Dedifferentiated amniotic fluid mesenchymal stem cell (primary cell): ENCODE results near the gene NIP7.
"Not testable (repeated sequence)": the region's sequence is repeated elsewhere in the genome, so short reads cannot be mapped to it uniquely, and the experiment has no call there.

ENCODE experiments used
- DNase-seq: peaks from one replicate; pipeline ENCODE4 v3.0.0-alpha.2; 2016; ENCODE audit errors: extremely low spot score

The NIP7 gene

GRCh38 chr16:69339289-69340094, at the start of gene NIP7, which contains the start of gene COG8:
TSS of gene NIP7 (plus strand) at chr16:69339772. CDS start at chr16:69339830, 58 bp downstream.
TSS of gene COG8 (minus strand) at chr16:69339564. CDS start at chr16:69339552, 12 bp downstream.
- DNase-seq, result peak; percentile 99

DNA sequence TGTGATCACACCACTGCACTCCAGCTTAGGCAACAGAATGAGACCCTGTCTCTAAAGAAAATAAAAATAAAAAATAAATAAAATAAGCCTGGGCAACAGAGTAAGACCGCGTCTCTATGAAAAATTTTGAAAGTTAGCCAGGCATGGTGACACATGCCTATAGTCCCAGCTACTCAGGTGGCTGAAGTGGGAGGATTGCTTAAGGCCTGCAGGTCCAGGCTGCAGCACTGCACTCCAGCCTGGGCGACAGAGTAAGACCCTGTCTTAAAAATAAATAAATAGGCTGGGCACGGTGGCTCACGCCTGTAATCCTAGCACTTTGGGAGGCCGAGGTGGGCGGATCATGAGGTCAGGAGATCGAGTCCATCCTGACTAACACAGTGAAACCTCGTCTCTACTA, 47.9 kb upstream of the NIP7 start:
- DNase-seq, result not testable (repeated sequence)

GRCh38 chr16:69293401-69293800, 46.2 kb upstream of the NIP7 start:
- no peak for DNase-seq

DNA sequence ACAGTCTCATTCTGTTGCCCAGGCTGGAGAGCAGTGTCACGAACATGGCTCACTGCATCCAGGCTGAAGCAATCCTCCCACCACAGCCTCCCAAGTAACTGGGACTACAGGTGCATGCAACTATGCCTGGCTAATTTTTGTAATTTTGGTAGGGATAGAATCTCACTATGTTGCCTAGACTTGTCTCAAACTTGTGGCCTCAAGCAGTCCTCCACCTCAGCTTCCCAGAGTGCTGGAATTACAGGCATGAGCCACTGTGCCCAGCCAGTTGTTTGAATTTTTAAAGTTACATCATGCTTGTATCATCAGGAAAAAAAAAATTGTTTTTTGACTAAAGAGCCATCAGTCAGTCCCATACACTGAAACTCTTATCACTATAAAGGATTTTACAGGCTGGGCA, 45.5 kb upstream of the NIP7 start:
- DNase-seq, result no peak

DNA sequence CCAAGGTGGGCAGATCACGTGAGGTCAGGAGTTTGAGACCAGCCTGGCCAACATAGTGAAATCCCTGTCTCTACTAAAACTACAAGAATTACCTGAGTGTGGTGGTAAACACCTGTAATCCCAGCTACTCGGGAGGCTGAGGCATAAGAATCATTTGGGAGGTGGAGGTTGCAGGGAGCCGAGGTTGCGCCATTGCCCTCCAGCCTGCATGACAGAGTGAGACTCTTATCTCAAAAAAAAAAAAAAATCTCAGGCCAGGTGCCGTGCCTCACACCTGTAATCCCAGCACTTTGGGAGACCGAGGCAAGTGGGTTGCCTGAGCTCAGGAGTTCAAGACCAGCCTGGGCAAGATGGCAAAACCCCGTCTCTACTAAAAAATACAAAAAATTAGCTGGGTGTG, 42.8 kb upstream of the NIP7 start:
- DNase-seq, result not testable (repeated sequence)

DNA sequence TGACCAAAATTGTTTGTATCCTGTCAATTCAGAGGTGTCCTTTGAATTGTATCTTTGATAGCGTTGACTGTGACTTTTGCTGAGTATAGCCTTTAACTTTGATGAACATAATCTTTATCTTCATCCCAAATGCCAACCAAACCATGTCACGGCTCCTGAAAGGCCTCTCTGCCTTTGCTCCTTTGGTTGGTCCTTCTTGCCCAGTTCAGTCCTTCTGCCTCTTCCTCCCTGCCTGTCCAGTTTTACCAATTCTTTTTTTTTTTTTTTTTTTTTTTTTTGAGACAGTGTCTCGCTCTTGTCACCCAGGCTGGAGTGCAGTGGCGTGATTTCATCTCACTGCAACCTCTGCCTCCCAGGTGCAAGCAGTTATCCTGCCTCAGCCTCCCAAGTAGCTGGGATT, 41.3 kb upstream of the NIP7 start:
- no peak for DNase-seq

- no peak for DNase-seq
Observed at GRCh38 chr16:69301187-69301586, 38.4 kb upstream of the NIP7 start.

- DNase-seq, result no peak
Observed at GRCh38 chr16:69301861-69302260, 37.7 kb upstream of the NIP7 start.

GRCh38 chr16:69302301-69302700, 37.3 kb upstream of the NIP7 start:
- DNase-seq, result no peak

GRCh38 chr16:69306031-69306430, 33.5 kb upstream of the NIP7 start:
- DNase-seq, result peak; percentile 61

- no peak for DNase-seq
Observed at GRCh38 chr16:69307091-69307490, 32.5 kb upstream of the NIP7 start.

DNA sequence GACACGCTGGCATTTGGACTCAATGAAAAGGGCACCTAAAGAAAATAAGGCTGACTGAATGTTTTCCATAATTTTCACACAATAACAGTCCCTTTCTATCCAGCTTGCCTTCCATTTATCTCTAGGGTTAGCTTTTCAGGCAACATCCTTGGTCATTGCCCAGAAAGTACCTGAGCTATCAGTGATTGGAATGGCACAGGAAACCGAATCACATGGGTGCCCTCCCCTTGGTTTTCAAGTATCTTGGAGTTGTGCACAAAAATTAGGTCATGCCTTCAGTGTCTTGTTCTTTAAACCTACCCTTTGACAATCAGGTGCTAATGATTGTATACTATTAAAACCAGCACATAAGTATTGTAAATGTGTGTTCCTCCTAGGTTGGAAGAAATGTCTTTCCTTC, 31.7 kb upstream of the NIP7 start:
- no peak for DNase-seq

DNA sequence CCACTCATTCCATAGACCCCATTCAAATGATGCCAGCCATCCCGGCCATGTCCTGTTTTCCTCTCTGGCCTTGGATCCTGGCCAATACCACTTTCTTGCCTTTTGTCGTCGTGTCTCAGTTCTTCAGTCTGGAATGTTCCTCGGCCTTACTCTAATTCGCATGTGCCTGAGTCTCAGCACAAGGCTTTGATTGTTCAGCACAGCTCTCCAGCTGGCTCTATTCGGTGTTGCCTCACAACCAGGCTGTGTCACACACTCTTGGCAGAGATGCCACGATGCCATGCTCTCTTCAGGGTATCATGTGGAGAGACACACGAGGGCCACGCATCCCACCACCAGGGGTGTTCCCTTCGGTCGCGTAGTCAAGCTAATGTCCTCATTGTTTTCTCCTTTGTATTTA, 30.3 kb upstream of the NIP7 start:
- DNase-seq, result no peak

DNA sequence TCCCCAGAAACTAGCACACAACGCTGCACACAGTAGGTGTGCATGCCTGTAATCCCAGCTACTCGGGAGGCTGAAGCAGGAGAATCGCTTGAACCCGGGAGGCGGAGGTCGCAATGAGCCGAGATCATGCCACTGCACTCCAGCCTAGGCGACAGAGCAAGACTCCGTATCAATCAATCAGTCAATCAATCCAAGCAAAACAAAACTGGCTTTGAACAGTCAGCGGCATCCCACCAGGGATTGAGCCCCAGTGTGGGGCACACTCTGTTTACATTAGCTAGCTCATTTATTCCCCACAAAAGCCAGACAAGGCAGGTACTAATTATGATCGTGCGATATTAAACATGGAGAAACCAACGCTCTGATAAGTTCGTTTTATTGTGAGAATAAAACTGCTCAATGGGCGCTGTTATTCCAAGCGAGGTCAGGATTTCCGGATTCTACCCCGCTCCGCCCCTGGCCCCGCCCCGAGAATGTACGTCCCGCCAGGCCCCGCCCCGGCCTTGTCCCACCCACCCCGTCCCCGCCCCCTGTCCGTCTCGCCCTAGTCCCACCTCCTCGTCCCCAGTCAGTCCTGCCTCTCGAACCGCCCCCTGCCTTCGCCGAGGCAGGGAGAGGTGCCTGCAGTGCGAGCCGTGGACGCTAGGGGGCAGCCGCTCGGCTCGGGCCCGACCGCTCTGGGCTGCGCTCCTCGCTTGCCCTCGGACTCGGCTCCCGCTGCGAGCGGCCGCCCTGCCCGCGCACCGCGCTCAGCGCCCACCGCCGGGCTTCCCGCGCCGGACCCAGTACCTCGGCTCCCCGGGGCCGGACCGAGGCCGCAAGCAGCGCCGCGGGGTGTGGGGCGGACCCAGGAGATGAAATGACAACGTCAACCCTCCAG, 28.7 kb upstream of the NIP7 start, which contains the start of gene VPS4A:
Gene VPS4A (plus strand): TSS at position 698 of the 880 bp plus-strand sequence. CDS start 162 bp downstream, at position 860.
- peak; percentile 93 for DNase-seq

DNA sequence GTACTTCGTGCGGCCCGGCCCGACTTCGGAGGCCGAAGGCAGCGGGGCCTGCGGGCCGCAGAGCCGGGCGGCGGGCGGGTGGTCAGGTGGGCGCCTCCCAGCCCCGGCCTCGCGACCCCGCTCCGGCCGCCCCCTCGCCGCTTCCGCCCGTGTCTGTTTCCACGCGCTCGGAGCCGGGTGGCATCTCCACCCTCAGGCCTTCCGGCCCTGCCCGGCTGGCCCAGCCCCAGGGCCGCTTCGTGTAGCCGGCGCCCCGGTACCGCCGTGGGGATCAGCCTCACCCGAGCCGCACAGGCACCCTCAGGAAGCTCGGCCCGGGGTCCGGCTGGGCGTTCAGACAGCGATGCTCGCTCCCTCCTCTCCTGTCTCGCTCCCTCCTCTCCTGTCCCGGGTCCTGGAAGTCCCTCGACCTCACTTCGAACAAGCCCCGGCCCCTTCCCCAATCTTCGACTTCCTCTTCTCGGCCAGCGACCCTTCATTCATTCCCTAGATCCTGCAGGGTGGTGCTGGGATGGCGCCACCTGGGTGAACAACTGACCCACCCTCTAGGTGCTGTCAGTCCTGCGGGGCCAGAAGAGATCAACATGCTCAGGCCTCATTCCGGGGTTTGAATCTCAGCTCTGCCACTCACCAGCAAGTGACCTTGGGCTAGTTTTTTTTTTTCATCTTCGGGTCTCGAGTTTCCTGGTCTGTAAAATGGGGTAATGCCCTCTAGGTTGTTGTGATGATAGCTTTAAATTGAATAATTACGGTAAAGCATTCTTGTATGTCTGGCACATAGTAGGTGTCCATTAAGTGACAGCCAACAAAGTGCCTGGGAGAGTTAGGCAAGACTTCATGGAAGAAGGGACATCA, 27.8 kb upstream of the NIP7 start:
- no peak for DNase-seq

DNA sequence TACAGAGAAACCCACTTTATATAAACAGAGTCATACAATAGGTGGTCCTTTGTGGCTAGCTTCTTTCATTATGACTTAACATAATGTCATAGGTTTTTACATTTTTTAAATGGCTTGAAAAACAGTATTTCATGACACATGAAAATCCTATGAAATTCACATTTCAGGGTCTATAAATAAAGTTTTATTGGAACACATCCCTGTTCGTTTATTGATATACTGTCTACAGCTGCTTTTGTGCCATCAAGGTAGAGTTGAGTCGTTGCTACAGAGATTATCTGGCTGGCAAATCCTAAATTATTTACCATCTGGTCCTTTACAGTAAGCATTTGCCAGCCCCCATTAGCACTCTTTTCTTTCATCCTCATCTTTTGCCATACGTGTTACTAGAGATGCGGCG, 26.1 kb upstream of the NIP7 start:
- no peak for DNase-seq

- no peak for DNase-seq
Observed at GRCh38 chr16:69314534-69314933, 25.0 kb upstream of the NIP7 start.

GRCh38 chr16:69315486-69316311, 23.9 kb upstream of the NIP7 start:
- DNase-seq, result no peak

DNA sequence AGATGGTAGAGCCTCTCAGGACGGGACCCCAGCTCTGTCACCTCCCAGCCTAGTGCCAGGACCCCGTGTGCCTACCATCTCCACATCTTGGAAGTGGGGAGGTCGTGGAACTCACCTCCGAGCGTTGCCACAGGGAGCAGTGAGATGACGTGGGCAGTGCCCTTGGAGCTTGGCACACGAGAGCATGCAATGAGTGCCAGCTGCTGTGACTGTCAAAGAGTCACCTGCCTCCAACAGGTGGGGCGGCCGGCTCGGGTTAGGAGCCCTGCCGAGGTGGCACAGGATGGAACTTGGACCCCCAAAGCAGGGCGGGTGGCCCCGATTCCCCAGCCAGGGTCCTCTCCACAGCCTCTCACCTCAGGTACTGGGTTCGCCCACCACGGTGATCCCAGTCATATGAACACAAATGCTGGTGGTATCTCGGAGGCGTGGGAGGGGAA, 23.0 kb upstream of the NIP7 start:
- no peak for DNase-seq

GRCh38 chr16:69318177-69318910, 21.2 kb upstream of the NIP7 start:
- no peak for DNase-seq
